Stimulated activated CD4-positive, alpha-beta T cell treated with anti-CD3 and anti-CD28 coated beads, Interleukin-2, amount 100 ng/mL, for 24 hours (primary cell): ENCODE measurements around the gene RAD54L.
"Not testable (repeated sequence)": the region's sequence is repeated elsewhere in the genome, so short reads cannot be mapped to it uniquely, and the experiment has no call there.

Source experiments
- DNase-seq, 2 donors: peaks; one replicate each; pipeline ENCODE4 v3.0.0-alpha.2; 2020

The RAD54L gene

DNA sequence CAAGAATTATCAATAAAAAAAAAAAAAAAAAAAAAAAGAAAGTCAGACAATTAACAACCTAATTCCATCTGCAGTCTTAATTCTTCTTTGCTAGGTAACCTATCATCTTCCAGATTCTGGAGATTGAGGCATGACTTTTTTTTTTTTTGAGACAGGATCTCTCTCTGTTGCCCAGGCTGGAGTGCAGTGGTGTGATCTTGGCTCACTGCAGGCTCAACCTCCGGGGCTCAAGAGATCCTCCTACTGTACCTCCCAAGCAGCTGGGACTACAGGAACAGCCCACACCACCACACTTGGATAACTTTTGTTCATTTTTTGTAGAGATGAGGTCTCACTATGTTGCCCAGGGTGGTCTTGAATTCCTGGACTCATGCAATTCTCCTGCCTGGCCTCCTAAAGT is 4.6 kb upstream of the RAD54L start:
- DNase-seq = no peak

GRCh38 chr1:46243831-46244230 is 3.7 kb upstream of the RAD54L start:
- not testable (repeated sequence) for DNase-seq

- DNase-seq = no peak
Observed at GRCh38 chr1:46244656-46245371, 2.7 kb upstream of the RAD54L start.

GRCh38 chr1:46246136-46246535 is 1.4 kb upstream of the RAD54L start:
- not testable (repeated sequence) for DNase-seq

- DNase-seq = peak; percentile 69 to 70
Observed at GRCh38 chr1:46246548-46247435, 771 bp upstream of the RAD54L start.

GRCh38 chr1:46248122-46248920 is 758 bp downstream of the RAD54L start:
- DNase-seq = peak; percentile 26 to 65

DNA sequence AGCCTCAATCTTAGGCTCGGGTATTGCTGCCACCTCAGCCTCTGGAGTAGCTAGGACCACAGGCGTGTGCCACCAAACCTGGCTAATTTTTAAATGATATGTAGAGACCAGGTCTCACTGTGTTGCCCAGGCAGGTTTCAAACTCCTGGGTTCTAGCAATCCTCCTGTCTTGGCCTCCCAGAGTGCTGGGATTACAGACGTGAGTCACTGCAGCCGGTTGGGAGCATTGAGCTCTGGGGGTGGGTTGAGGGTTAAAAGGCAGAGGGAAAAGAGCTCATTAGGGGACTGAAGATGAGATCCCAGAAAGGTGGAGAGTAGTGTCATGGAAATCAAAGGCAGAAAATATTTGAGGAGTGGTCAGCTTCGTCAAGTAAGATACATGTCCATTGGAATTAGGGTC is 7.1 kb downstream of the RAD54L start:
- DNase-seq = no peak

DNA sequence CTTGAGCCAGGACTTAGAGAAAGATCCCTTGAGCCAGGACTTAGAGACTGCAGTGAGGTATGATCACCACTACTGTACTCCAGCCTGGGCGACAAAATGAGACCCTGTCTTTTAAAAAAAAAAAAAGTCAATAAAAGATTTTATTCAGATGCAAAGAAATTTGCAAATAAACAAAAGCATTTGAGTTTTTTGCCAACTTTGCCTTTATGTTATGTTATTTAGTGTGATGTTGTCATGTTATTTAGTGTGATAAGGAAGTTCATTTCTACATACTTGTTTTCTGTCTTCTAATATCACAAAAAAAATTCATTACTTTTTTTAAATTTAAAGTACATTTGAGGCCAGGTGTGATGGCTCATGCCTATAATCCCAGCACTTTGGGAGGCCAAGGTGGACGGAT is 9.0 kb downstream of the RAD54L start:
- no peak for DNase-seq

DNA sequence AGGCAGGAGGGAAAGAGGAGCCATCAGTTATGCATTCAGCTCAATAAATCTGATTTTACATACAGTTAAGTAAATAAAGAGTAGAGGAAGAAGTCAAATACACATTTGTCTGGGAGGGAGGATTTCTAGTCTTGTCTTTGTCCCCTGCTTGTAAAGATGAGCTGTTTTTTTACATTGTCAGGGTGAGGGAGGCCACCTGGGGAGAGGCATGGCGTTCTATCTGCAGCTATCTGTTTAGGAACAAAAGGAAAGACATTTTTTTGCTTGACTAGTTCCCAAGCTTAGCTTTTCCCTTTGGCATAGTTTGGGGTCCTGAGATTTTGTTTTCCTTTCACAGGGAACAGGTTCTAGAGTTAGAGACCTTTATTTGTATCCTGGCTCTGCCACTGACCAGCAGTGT is 14.9 kb downstream of the RAD54L start:
- DNase-seq = no peak

DNA sequence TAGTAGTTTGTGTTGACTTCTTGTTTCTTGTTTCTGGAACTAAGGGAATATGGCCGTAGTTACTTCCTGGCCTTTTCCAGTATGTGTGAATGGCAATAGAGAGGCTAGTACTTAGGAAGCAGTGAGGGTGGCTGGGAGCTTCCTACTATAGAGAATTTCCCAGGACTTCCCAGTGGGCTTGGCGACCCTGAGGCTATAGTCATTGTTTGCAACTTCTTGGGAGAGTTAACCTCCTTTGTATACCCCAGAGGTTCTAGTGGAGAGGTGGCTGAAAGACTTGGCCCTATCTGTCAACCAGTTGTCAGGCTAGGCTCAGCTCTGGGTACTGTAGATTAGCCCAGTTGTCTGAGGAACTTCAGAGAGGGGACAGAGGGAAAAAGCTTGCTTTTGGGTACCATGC is 15.6 kb downstream of the RAD54L start:
- DNase-seq = no peak

- no peak for DNase-seq
Observed at GRCh38 chr1:46268578-46268977, 21.0 kb downstream of the RAD54L start.

DNA sequence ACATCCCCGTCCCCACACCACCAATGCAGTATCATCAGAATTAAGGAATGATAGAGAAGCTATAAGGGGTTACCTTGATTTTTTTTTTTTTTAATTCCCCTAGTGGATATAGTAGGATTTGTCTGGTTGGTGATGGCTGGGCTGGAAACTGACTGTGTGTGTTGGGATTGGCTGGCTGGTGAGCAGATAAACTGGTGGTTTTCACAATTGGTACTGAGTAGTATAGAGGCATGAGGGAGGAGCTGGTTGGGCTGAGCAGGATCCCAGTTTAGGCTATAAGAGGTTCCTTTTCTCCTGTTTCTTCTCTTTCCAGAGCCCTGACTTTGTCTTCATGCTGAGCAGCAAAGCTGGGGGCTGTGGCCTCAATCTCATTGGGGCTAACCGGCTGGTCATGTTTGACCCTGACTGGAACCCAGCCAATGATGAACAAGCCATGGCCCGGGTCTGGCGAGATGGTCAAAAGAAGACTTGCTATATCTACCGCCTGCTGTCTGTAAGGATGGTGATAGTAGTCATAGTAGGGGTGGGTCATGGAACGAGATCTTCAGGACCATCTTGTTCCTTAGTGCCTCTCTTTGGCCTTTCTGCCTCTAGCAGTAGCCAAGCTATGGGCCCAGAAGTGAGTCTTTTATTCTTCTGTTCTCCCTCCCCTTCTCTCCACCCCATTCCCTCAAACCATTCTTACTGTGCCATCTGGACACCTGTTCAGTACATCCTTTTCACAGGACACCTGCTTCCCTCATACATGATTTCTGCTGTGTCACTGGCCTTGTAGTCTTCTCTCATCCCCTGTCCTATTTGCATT is 26.9 kb downstream of the RAD54L start:
- DNase-seq = no peak

DNA sequence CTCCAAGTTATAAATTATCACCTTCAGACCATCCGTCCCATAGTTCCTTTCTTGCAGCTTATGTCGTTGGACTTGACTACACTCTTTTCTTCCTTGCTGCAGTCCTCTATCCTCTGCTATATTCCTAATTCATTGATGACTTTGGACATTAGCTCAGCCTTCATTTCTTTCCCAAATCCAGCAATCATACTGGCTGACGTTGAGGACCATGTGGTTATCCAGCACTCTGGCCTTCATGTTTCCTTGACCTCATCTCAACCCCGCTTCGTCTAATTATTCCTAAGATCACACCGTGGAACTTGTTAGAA is 27.4 kb downstream of the RAD54L start:
- no peak for DNase-seq

DNA sequence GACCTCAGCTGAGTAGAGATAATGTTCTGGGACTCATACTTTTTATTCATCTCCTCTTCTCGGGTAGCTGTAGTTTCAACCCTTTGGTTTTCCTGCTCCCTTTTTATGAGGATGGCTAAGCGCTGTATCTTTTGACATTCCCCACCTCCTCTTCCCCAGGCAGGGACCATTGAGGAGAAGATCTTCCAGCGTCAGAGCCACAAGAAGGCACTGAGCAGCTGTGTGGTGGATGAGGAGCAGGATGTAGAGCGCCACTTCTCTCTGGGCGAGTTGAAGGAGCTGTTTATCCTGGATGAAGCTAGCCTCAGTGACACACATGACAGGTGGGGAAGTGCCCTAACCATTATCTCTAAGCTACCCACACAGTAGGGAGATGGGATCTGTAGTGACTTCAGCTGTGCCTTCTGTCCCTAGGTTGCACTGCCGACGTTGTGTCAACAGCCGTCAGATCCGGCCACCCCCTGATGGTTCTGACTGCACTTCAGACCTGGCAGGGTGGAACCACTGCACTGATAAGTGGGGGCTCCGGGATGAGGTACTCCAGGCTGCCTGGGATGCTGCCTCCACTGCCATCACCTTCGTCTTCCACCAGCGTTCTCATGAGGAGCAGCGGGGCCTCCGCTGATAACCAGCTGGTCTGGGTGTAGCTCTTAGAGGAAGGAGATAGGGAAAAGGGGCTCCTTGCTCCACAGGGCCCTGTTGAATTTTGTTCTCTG is 30.3 kb downstream of the RAD54L start:
- no peak for DNase-seq

- no peak for DNase-seq
Observed at GRCh38 chr1:46278807-46279206, 31.2 kb downstream of the RAD54L start.

DNA sequence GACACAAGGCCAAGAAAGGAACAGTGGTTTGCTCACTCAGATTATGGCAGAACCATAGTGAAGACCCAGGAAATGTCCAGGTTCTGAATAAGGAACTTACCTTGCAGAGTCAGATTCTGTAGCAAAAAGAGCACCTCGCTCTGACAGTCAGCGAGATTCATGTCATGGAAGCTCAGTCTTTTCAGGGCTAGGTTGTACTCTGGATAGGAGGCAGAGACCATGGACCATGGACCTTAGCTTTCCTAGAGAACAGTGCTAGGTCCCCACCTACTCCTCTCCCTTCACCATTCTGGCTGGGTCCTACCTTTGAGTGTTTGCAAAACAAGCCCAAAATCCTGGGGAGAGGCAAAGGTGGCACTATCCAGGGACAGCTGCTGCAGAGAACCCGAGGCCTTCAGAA is 32.5 kb downstream of the RAD54L start:
- no peak for DNase-seq

DNA sequence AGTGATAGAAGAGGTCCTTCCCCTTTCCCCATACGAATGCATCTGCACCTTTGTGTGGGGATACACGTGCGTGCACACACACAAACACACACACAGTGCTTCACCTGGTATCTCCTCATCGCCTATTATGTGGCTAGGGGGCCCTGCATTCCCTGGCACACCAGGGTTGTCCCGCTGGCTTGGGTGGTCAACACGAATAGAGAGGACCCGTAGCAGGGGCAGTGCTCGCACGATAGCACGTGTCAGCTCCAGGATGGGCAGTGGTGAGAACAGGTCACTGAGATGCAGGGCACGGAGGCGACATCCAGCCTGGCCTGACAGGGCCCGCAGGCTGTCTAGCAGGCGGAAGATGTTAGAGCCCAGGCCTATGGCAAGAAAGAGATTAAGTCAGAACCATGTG is 33.5 kb downstream of the RAD54L start:
- DNase-seq = no peak

DNA sequence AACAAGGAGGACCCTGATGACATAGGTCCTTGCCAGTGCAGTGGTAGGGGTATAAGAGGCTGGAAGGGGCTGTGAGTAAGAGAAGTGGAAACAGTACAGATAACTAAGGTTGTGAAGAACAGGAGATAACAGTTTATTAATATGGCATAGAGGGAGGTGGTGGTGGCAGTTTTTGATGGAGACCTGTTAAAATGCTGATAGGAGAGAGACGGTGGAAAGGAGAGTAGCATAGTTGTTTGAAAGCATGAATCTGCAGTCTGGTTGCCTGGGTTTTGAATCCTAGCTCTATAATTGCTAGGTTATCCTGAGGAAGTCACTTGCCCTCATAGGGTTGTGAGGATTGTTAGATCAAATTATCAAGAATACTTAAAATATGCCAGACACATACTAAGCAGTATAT is 36.5 kb downstream of the RAD54L start:
- no peak for DNase-seq

- no peak for DNase-seq
Observed at GRCh38 chr1:46284597-46285564, 37.3 kb downstream of the RAD54L start.

DNA sequence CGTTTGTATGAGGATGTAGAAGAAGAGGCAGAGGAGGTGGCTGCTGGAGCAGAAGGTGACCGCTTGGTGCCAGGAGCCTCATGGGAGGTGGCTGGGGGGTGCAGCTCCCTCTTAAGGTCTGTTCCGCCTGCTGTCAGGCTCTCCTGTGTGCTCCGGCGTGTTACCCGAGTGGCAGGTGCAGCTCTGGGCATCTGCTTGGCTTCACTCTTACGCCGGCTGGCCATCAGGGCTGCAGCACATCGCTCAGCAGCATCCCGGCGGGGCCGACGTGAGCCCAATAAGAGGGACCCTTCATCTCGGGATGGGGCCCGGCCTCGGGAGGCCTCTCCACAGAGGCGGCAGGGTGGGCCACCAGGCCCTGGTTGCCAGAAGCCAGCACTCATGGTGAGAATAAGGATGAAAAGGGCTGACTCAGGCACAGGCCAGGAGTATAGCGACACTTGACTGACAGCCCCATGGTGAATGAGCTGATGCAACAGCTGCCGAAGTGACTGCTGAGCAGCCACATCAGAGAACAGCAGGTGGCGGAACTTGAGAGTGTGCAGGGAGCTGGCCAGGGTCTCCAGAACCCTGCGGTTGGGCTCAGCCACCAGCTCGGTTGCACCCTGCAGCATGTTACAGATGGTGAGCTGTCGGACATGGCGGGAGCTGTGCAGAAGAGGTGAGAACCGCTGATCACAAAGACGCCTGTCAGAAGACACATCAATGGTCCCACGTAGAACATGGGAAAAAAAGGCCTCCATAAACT is 38.3 kb downstream of the RAD54L start:
- peak in 1 of 2 donors; percentile 35 for DNase-seq
